Left renal cortex interstitium (tissue), 4 donors: ENCODE results near the gene AUTS2. TPM values are rescaled to one million over a fixed set of nuclear protein-coding genes. Genes with fewer than 3 reads are reported as not detected.
A peak's percentile ranks its signal among the peaks of the same experiment; 100 is the strongest.

ENCODE experiments used
- DNase-seq, 4 donors: peaks; one replicate each; pipeline ENCODE4 v3.0.0-alpha.2; 2013; ENCODE audit warnings: low read depth in 4 of 4, low spot score in 2 of 4, missing footprints in 1 of 4
- polyA plus RNA-seq, 4 donors: library from polyadenylated mRNA; unstranded; fragments of 120-200 nt; gene quantifications; one replicate each; pipeline ENCODE4 v1.2.1, GENCODE V29; 2013; ENCODE audit not compliant: insufficient read length in 4 of 4

AUTS2 gene
- polyA plus RNA-seq, 4 donors, result 56.5 to 144 (median 82.8) TPM

- no peak for DNase-seq
These were observed 56.1 kb downstream of the AUTS2 start for GRCh38 chr7:69654381-69654780.

- no peak for DNase-seq
These were observed 56.8 kb downstream of the AUTS2 start for GRCh38 chr7:69654849-69655707.

GRCh38 chr7:69656077-69656476 lies 57.8 kb downstream of the AUTS2 start:
- DNase-seq, result no peak

DNA sequence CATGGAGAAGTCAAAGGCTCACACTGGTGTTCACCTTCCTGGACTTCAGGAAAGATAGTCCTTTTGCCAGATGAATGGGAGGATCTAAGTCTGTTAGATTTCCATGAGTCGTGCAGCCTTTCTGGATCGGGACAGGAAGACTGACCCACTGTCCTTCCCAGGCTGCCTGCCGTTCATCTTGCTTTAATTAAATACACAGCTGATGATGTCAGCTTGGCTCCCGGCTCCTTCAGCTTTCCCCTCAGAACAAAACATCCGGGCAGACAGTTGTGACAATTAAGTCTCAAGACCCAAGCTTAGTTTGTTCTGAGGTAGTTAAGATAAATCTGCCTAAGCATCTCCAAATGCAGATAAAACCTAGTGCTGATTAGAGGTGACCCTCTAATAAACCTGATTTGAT lies 58.6 kb downstream of the AUTS2 start:
- peak in 1 of 4 donors; percentile 14 for DNase-seq

GRCh38 chr7:69657331-69657730 lies 59.1 kb downstream of the AUTS2 start:
- DNase-seq, result no peak

DNA sequence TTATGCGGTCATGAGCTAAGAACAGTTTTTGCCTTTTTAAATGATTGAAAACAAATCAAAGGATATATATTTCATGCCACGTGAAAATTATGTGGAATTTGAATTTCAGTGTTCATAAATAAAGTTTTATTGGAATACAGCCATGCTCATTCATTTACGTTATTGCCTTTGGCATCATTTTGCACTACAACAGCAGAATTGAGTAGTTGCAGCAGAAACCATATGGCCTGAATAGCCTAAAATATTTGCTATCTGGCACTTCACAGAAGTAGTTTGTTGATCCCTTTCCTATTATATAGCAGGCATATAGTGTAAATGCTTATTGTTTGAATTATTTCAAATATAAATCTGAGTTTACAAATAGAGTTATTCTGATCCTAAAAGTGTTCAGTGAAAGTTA lies 59.7 kb downstream of the AUTS2 start:
- DNase-seq, result no peak

DNA sequence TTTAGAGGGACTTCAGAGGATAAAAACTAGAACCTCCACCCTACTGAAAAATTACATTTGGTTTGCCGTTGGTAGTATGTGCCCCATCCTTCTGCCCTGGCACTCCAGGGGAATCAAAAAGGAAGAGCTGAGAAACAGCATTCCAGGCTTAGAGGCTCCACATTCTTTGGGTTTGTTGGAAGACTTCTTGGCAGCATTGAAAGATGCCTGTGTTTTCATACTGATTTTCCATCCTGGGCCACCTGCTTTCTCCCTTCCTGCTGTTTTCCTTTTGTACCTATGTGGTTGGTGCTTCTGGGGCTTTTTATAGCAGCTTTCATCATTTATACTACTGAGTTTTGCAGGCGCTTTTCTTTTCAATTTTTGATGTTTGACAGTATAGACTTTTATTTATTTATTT lies 61.7 kb downstream of the AUTS2 start:
- no peak for DNase-seq

DNA sequence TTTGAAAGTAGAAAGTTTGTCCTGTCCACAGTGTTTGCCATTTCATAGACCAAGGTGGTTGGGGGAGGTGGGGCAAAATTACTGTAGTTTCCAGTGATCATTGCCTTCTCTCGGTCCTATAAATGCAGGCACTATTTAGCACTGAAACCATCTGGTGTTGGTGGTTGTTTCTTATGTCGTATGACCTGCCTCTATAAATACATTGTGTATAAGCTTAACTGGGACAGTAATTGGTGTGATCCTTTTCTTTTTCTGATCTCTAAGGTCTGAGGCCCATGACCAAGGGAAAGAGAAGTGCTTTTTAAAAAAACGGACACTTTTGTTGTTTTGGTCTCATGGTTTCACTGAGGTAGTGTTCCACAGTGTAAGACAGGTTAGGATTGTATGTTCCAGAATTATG lies 63.1 kb downstream of the AUTS2 start:
- DNase-seq, result no peak

DNA sequence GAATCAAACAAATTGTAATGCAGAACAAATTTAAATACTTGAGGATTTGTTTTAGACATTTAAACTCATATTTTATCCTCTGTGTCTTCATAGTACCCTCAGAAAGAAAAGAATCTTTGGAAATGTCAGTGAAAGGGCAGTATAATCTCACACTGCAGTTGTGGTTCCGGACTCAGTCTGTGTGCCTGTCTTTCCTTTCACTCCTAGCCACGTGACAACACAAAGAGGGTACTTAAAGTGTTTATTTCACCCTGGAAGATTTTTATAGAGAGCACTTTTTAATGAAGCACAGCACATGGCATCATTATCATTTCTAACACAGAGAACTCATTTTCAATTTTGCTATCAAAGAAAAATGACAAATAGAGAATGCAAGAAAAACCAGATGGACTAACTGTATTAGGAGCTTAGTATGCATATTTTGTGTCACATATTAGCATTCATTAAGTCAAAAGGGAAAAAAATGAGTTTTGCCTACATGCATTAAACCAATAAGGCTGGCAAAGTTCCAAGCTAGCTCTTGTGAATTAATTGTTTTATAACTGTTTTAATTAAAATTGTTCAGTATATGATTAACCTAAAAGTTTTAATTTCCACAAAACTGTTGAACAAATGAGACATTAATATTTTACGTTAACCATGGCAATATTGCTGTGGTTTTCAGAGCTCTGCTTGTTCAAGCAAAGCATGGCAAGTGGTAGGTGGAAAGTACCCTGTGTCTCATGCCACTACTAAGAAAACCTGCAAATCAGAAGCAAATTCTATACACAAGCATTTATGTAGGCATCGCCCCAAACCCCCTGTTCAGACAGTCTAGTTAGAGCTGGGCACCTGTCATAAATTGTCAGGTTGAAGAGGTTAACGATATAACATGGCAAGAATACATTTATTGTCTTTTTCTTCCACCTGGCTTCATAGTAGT lies 65.9 kb downstream of the AUTS2 start:
- DNase-seq, result no peak

DNA sequence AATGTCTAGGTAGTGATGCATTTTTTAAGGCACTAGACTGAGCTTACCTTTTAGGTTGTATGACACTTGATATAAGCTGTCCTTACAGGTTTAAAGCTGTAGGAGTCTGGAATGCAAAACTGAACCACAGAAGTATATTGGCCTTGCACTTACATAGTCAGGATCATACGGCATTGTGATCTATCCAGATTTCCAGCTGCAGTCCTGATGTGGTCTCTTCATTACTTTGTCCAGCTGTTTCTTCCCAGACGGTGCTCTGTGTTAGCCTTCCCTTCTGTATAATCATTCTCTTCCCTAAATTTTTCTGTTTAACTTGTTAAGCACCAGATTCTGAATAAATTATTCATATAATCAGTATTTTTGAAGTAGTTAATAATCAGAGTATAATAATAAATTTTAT lies 67.1 kb downstream of the AUTS2 start:
- no peak for DNase-seq

- no peak for DNase-seq
These were observed 70.1 kb downstream of the AUTS2 start for GRCh38 chr7:69668339-69668870.

- DNase-seq, result no peak
These were observed 72.4 kb downstream of the AUTS2 start for GRCh38 chr7:69670701-69671100.

DNA sequence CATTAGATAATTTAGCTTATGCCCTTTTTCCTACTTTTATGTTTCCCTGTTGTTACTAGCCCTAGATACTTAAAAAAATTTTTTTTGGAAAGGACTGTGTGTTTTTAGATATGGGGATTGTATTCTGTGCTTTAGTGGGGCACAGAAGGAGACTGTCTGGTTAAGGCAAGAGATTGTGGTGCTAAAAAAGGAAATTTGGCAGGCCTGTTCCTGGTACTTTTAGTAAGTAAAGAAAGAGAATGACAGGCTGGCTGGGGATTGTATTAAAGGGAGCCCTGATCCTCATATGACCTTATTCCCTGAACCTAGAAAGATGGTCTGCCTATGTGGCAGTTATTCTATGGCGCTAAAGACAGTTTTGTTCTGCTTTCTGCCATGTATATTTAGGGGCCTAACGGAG lies 74.8 kb downstream of the AUTS2 start:
- no peak for DNase-seq

DNA sequence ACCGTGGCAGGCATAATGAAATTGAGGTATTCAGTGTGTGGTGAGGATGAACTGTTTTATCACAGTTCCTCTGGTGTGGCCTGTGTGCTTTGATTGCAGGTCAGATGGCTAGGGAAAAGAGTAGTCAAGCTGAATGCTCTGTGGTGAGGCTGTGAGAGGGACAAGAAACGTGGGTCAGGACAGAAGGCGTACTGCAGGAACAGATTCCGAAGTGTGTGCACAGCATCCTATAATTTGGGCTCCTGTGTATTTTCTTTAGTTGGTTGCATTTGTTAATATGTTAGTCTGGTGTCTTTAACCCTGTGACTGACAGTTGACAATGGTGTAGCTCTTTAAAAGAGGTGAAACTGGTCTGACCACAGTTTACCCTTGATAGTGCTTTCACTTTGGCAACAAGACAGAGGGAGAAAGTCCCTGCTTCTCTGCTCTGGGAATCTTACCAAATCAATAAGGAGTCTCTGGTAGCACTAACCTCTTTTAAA lies 76.5 kb downstream of the AUTS2 start:
- DNase-seq, result no peak

GRCh38 chr7:69676247-69676646 lies 78.0 kb downstream of the AUTS2 start:
- DNase-seq, result no peak

- no peak for DNase-seq
These were observed 79.0 kb downstream of the AUTS2 start for GRCh38 chr7:69677054-69677852.

- no peak for DNase-seq
These were observed 79.7 kb downstream of the AUTS2 start for GRCh38 chr7:69677881-69678493.

GRCh38 chr7:69678494-69679187 lies 80.4 kb downstream of the AUTS2 start:
- DNase-seq, result peak in 3 of 4 donors; percentile 50 to 68 (median 57)

DNA sequence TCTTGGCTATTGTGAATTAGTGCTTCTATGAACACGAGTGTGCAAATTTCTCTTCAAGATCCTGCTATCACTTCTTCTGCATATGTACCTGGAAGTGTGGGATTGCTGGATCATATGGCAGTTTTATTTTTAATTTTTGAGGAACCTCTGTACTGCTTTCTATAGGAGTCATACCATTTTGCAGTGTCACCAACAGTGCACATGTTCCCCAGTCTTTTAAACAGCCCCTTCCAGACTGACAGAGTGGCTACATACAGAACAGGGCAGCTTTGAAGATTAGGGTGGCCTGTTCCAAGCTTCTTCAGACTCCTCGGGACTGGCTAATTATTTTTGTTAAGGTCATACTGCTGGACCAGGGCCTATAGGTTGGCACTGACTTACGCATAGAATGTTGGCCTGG lies 82.9 kb downstream of the AUTS2 start:
- no peak for DNase-seq
